GM21360 (cell line): ENCODE results near the gene PEAK1.
"Not testable (repeated sequence)": the region's sequence is repeated elsewhere in the genome, so short reads cannot be mapped to it uniquely, and the experiment has no call there.

Source experiments
- ATAC-seq: cut with Tn5 transposase; IDR thresholded peaks from one replicate; pipeline ENCODE4 v1.9.1; 2021; ENCODE audit warnings: mild to moderate bottlenecking, moderate library complexity; ENCODE audit not compliant: unreplicated experiment

The PEAK1 gene

DNA sequence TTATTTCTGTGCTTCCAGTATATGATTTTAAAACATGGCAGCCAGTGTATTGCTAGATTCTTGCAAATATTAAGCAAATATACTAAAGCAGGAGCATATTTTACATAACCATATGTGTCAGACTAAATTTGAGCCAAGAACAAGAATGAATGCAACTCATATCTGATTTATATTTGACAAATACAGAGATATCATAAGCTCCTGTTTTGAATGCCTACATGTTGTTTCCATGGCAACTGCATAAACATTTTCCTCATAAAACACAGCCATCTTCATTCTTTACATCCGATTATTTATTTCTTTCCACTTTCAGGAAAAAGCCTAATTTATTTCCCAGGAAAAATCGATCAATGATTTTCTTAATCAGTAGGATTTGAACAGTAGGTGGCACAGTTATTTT is 176.8 kb downstream of the PEAK1 start:
- no peak for ATAC-seq

DNA sequence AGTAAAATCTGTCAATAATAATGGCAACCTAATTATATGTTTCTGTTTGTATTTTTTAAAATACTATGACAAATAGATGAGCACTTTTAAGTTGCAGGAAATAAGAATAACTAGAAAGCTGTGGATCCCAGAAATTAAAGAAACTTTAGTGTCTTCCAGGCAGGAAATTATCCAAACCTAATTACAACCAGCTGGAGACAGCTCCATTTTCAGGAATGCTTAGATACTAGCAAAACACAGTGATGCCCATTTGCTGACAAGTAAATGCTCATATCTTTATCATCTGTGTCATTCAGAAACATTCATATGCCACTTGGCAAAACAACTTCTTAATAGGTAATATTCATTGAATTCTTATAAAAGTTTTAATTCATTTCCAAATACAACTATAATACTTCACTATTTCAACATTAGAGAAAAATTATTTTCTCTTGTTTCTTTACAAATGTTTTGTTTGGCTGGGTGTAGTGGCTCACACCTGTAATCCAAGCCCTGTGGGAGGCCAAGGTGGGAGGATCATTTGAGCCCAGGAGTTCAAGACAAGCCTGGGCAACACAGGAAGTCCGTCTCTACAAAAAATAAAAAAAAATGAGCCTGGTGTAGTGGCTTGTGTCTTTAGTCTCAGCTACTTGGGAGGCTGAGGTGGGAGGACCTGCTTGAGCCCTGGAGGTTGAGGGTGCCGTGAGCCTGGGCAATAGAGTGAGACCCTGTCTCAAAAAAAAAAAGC is 179.9 kb downstream of the PEAK1 start:
- ATAC-seq, result no peak

DNA sequence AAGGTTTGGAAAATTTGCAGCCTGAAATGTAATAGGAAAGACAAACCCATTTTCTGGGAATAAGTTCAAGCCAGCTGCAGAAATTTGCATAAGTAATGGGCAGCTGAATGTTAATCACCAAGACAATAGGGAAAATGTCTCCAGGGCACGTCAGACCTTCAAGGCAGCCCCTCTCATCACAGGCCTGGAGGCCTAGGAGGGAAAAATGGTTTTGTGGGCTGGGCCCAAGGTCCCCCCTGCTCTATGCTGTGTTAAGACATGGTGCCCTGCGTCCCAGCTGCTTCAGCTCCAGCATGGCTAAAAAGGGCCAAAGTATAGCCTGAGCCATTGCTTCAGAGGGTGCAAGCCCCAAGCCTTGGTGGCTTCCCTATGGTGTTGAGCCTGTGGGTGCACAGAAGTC is 184.3 kb downstream of the PEAK1 start:
- no peak for ATAC-seq

DNA sequence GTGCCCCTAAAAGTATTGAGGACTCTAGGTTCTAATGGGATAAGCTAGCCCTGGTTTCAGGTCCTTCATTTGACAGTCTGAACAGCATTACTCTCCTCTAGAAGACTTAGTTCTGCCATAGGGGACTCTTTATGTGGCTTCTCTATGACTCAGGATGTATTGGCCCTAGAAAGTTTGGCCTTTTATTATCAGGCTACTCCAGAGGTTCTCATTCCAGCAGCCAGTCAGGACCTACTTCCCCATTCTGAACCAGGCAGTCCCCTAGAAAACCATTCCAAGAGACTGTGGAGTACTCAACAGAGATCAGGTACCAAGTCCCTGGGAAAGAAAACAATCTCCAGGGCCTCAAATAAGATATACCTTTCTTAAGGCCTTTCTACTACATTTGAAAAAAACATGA is 191.1 kb downstream of the PEAK1 start:
- ATAC-seq, result no peak

DNA sequence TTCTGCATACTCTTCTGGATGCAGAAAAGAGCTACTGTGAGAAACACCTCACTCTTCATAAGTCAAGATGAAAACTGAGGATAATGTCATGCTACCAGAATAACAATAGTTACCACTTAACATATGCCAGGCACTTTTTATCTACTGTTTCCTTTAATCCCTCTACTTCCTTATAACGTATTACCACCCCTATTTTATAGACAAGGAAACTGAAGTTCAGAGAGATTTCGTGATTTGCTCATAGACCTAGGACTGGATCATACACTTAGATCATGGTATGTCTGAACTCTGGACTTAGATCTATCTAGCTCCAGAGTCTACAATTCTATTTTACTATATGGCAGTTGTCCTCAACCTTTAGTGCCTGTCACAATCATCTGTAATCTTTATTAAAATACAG is 193.3 kb downstream of the PEAK1 start:
- ATAC-seq, result no peak

DNA sequence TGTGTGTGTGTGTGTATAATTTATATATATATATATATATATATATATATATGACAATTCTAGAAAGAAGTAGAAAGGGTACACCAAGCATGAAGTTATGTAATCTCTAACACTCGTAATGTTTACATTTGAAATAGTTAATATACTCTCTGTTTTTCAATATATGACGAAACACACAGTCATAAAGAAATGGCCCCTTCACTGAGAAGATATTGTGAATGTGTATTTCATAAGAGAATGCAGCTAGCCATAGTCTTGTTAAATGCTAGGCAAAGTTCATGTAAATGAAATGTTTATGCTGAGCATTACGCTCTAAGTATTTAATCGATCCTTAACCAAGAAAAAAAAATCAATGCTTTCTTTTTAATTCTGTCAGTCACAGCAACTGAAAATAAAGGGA is 194.3 kb downstream of the PEAK1 start:
- no peak for ATAC-seq

DNA sequence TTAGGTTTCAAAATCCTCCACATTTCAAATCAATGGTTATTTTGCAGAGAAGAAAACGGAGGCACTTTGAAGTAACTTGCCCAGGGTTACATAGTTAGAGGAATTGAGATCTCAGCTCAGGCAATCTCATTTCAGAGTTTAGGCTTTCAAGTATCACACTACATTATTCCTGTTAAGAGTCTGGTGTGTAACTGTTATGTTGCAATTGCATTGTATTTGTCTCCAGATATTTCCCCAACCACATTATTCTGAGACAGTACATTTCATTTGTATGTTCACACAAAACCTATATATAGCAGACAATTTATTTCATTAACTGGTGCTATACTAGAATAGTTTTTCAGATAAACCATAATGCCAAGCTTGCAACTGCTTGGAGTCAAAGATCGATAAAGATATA is 194.8 kb downstream of the PEAK1 start:
- no peak for ATAC-seq

DNA sequence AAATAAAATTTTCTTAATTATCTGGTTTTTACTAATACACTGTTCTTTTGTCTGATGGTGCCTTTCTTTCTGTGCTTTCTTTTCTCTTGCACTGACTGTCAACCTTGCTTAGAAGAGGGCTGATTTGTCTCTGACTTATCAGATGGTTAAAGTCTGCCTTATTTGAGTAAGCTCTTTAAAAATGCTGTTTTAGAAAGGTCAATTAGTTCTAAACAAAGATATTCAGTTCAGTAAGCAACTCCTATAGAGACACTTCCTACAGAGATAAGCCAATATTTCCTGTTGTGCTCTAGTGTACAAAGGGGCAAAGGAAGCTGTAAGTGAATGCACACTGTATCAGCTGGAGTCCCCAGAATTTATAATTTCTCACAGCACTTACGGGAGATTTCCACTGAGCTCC is 195.6 kb downstream of the PEAK1 start:
- ATAC-seq, result no peak

DNA sequence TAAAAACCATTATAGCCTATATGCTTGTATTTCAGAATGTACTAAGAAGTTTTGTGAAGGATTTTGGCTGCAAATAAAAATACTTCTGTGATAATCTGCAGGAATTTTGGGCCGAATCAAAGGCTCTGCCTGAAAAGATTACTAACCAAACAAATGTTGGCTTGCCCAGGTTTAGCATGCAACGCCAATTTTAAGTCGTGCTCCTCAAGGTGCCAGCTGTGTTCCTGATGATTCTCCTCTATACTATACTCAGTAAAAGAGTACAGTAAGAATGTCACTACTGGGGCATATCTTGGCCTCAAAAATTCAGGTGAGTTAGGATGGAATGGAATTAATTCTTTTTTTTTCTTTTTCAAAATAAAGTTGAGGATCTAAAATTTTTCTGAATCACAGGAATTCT is 198.2 kb downstream of the PEAK1 start:
- no peak for ATAC-seq

DNA sequence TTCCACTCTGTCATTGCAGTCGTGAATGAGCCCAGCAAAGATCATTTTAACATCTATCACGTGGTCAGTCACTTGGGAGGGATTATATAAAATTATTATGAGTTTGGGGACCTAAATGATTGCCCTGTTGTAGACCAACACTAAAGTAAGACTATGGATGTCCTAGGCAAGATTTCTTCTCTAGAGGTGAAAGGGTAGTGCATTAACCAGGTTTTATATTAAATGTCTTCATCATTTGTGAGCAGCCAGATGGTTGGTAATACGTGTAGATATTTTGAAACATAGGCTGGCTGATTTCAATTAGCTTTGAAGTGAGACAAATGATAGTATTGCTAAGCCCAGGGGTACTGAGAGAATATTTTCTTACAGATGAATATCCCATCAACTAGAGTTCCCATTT is 198.7 kb downstream of the PEAK1 start:
- ATAC-seq, result no peak

DNA sequence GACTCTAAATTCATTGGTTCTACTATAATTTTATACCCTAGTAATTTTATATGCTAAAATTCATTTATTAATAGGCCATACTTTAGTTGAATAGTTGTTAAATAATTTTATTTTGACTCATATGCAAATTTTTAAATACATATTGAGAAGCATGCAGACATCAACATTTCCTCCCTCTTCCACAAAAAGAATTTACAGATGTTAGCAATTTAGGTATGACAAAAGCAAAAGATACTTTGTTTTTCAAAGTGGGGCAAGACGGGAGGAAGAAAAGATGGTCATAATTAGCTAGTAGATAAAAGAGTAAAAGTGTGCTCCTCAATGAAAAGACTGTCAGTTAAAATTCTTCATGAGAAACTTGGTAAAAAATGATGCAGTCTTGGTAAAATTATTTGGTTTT is 200.1 kb downstream of the PEAK1 start:
- no peak for ATAC-seq

DNA sequence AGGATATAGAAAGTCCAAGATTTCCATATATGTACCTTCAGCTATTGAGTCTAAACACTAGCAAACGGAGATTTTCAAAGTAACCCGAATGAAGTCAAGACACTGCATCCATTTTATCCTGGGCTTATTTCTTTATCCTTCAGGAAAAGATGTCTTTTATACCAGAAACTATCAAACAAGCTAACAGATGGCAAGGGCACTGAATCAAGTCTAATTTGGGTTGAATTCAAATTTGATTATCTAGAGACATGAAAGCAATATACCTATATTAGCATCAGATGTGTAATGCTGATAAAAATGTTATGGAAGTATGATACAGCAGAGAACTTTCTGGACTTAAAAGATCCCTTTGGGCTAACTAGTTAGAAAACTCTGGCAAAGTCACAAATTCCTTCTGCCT is 210.7 kb downstream of the PEAK1 start:
- no peak for ATAC-seq

DNA sequence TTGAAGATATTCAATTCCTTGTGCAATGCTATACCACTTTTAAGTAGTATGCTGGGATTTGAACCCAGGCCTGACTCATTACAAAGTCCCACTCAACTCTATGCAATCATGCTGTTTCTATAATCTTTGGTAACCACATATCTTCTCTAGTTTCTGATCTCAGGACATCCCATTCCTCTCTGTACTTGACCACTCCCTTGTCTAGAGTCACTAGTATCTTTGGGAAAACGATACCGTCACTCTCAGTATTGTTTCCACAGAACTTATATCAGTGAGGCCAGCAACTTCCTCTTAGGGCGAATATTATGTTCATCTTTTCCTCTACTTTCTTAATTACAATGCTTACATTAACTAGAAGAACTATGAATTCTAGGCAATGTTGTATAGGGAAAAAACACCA is 211.7 kb downstream of the PEAK1 start:
- no peak for ATAC-seq

DNA sequence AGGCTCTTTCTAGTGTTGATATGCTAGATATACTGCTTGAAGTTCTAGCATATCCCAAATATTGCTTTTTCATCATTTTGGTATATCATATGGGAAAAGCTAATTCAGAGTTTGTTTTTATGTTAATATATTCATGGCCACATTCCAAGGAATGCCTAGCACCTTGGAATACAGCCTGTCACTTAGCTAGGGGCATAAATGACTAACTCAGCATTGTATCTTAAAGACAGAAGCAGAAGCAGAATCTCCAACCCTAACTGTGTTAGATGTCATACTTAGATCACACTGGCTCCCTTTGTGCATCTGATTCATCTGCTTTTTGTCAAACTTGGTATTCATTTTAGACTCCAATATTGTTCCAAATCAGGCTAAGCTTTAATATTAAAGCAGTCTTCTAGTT is 218.2 kb downstream of the PEAK1 start:
- no peak for ATAC-seq

DNA sequence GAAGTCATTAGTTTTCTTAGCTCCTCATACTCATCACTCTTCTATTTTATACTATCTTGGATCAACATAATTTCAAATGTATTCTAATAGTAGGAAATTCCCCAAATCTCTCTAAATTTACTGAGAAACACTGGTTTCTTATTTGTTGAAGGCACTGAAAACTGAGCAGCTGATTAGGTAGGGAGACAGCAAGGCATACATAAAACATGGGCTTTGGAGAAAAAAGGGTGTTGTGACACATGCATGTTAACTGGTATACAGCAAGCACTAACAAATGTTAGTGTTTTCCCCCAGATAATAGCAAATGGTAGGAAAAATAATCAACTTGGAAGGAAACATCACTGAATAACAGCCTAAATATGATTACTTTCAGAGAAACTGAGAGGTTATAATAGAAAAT is 223.5 kb downstream of the PEAK1 start:
- no peak for ATAC-seq

DNA sequence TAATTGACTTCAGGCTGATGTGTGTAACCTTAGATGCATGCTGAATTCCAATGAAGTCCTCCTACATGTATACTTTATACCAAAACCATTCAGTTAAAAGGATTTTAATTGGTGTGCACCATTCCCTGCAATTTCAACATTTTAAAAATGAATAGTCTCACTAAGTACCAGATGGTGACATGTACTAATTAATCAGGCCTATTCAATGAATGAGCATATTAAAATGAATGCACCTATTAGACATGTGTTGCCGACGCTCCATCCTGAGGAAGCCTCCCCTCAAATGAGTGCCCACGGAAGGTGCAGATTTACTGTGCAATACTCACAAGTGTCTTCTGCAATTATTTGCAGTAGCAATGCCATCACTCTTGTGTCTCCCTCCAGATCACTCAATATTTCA is 224.3 kb downstream of the PEAK1 start:
- ATAC-seq, result no peak

DNA sequence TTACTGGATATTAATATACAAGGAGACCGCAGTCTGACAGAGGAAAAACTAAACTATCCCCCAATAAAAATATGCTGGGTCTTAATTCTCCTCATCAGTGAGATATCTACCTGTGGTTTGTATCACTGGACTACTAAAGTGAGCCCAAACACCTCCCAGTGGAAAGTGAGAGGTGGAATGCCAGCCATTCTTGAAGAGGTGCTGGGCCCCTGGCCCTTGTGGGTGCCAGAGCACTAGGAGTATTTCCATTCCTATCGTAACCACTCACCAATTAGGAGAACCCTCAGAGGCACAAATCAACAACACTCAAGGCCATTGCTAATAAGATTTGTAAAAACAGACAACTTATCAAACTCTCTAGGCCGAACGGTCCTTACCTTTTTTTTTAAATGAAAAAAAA is 227.5 kb downstream of the PEAK1 start:
- no peak for ATAC-seq

DNA sequence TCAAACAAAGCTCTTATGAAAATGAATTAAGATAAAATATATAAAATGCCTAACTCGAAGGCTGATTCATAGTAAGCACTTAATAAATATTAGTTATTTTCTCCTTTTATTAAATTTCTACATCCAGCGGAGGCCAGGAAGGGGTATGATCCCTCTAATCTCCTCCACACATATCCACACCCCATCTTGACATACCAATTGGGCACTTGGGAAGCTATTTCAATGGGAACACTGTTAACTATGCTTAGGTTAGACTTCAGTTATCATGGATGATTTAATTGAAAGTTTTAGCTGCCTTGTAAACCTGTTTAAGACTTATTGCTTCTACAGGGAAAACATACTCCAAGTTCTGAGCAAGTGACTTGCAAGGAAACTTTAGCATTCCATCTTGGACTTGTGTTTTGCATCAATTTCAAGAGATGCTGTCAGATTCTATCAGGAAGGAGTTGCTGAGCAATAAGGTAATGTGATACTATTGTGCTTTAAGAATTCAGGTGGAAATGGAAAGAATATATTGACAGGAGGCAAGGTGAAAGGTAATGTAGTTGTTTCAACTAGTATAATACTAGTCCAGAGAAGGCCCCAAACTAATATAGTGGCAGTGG is 228.6 kb downstream of the PEAK1 start:
- ATAC-seq, result no peak

DNA sequence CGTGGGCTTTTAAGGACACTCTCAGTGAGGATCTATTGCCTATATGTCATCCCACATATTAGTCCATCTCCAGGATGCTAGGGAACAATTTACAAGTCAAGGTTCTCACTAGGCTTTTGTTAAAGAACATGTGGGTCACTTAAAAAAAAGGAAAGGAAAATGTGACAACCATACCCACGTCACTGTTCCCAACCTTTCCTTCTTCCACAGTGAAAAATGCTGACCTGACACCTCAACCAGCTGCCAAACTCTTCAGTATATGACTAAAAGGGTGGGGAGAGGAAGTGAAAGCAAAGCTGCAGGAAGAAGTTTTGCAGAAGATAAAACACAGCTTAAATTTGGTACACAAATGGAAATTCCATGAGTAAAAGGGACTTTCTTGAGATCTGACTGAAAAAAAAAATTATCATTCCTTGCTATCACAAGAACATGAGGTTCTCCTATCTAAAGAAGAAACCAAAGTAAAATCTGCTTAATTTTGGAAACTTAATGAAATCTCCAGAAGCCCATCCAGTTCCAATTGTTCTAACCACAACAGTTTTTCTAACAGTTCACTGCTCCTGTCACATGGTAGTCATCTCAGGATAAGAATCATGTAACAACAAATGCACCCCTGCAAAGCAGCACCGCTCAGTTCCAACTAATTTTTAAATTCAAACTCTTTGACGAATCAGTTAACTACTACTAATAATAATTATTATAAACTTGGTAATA is 232.0 kb downstream of the PEAK1 start:
- no peak for ATAC-seq

DNA sequence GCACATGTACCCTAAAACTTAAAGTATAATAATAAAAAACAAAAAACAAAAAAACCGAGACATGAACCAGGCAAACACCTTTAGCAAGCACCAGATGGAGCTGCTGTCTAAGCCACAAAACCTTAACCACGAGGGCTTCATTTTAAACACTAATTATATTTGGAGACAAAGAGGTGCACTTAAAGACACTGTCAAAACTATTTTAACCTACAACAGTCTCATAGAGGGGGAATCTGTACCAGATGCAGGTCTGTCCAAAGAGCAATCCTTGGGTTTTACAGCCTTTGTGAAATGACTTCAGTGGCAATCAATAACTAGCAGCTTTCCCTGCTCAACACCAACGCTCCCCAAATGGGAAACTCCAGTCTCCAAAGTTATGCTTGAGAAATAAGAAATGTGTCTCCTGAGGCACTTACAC is 233.3 kb downstream of the PEAK1 start:
- no peak for ATAC-seq

DNA sequence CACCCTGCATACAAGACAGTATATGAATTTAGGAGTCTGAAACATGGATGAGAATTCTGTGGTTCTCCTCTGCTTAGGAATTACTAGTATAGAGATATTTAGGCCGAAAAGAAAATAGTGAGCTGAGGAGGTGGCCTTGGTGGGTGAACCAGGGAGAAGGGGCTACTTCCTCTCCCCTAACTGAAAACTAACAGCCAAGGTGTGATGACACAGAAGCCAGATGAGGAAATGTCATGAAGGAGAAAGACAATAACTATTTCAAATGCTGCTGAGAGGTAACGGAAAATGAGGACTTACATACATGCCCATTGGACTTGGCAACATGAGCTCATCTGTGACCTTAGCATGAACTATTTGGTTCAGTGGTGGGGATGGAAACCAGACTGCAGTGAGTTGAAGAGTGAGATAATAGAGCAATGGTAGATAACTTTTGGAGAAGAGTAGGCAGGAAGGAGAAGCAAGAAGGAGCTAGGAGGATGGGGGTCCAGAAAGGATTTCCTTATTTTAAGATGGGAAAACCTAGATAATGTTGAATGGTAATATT is 234.6 kb downstream of the PEAK1 start:
- no peak for ATAC-seq

DNA sequence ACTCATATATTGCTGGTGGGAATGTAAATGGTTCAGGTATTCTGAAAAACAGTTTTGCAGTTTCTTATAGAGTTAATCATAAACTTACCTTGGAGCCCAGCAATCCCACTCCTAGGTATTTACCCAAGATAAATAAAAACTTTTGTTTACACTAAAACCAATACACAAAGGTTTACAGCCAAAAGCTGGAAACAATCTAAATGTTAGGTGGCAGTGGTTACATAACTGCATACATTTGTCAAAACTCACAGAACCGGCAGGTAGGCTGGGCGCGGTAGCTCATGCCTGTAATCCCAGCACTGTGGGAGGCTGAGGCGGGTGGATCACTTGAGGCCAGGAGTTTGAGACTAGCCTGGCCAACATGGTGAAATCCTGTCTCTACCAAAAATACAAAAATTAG is 235.6 kb downstream of the PEAK1 start:
- not testable (repeated sequence) for ATAC-seq
